Pancreas (tissue), 10 donors: ENCODE results near the gene CDKL1. TPM values are rescaled to one million over a fixed set of nuclear protein-coding genes. Genes with fewer than 3 reads are reported as not detected.
A peak's percentile ranks its signal among the peaks of the same experiment; 100 is the strongest.

Experiments
- ATAC-seq, 4 donors: fragments of 200-7000 bp; cut with Tn5 transposase; one replicate each; pipeline versions ENCODE4 v1.8.0 to v1.9.1; 2020; ENCODE audit warnings: mild to moderate bottlenecking in 4 of 4, moderate library complexity in 4 of 4
- DNase-seq, 6 donors: peaks; one replicate each; pipeline ENCODE4 v3.0.0-alpha.2; 2020
- FAIRE-seq: peaks from 2 replicates; lab custom pipeline; 2012; peaks lifted over from hg19 to GRCh38; lab: Jason Lieb, UNC
- H3K27ac ChIP-seq, 4 donors: fragments of 200-600 bp; sonication (generic); 1 replicate in 3 of 4; 2 replicates in 1 of 4; pipeline versions ENCODE4 v1.5.0 to v1.8.0; 2020
- H3K27me3 ChIP-seq, 4 donors: fragments of 200-600 bp; one replicate each; pipeline ENCODE4 v1.8.0; 2021
- H3K36me3 ChIP-seq, 3 donors: fragments of 200-600 bp; sonication (generic) in 1 of 3; one replicate each; pipeline versions ENCODE4 v1.5.0 to v1.8.0; 2020 to 2021
- H3K4me1 ChIP-seq, 3 donors: fragments of 200-600 bp; one replicate each; pipeline ENCODE4 v1.8.0; 2021
- H3K4me3 ChIP-seq, 4 donors: fragments of 200-600 bp; sonication (generic) in 2 of 4; one replicate each; pipeline versions ENCODE4 v1.5.0 to v1.8.0; 2020 to 2021
- H3K9me3 ChIP-seq, 4 donors: fragments of 200-600 bp; one replicate each; pipeline ENCODE4 v1.8.0; 2021
- WGBS, 2 donors: extraction: QIAGEN DNeasy Blood & Tissue Kit; methylation state at CpG; one replicate each; pipeline ENCODE4 v1.1.7; 2013; 5-methylcytosine and 5-hydroxymethylcytosine counted together
- intact Hi-C, 3 donors: fragments of 100-400 bp; cut with DNase I; formaldehyde crosslinking; loops; one replicate each; pipeline versions ENCODE4 v1.11.1 to v1.14.2; 2022
- polyA plus RNA-seq, 2 donors: library from polyadenylated mRNA; stranded (reverse); fragments of 200-250 nt; gene quantifications; one replicate each; pipeline ENCODE4 v1.2.3, GENCODE V29; 2013
- total RNA-seq, 6 donors: library from RNA; stranded (reverse); fragmentation: NEBNext Ultra II Directional in 4 of 6; extraction: Animal tissue kit (Norgen Biotek cat#: 25700) in 4 of 6; gene quantifications; one replicate each; pipeline versions ENCODE4 v1.2.1 to v1.2.4, GENCODE V29; 2021 to 2023
- TF ChIP-seq, protein P1 (sequence below), 4 donors: fragments of 200-600 bp; sonication (generic) in 3 of 4; IDR thresholded peaks; one replicate each; pipeline versions ENCODE4 v1.5.0 to v1.8.0; 2021; ENCODE audit warnings: antibody characterized with exemption in 4 of 4
- donor health status: healthy with polysubstance abuse.
- donor health status: DM: no; HTN: no; CAD: no; lungs with moderate emphysema.
- donor health status: DM: no; HTN: no; CAD: no.
- donor health status: control.
- donor health status: control.
- donor health status: Bipolar disorder and iron deficiency.
- donor health status: DM: yes; HTN: yes; CAD: no.
- donor health status: DM: no; HTN: no; CAD: no.
- donor health status: DM: no; HTN: no; CAD: no.
- donor health status: DM: yes; HTN: yes; CAD: no.

CDKL1 gene
- total and polyA plus RNA-seq, 8 donors = 0.56 to 5.5 (median 3.7) TPM

GRCh38 chr14:50399251-50400032 lies 2.8 kb upstream of the CDKL1 start:
- FAIRE-seq (no peak), ATAC-seq (no peak), DNase-seq (peak in 2 of 6 donors; percentile 44 to 58)
- WGBS, 2 donors = 60 to 61% methylated on average over 6 of the region's 6 CpGs
- TF ChIP-seq, protein P1, sequence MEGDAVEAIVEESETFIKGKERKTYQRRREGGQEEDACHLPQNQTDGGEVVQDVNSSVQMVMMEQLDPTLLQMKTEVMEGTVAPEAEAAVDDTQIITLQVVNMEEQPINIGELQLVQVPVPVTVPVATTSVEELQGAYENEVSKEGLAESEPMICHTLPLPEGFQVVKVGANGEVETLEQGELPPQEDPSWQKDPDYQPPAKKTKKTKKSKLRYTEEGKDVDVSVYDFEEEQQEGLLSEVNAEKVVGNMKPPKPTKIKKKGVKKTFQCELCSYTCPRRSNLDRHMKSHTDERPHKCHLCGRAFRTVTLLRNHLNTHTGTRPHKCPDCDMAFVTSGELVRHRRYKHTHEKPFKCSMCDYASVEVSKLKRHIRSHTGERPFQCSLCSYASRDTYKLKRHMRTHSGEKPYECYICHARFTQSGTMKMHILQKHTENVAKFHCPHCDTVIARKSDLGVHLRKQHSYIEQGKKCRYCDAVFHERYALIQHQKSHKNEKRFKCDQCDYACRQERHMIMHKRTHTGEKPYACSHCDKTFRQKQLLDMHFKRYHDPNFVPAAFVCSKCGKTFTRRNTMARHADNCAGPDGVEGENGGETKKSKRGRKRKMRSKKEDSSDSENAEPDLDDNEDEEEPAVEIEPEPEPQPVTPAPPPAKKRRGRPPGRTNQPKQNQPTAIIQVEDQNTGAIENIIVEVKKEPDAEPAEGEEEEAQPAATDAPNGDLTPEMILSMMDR (IDR thresholded peaks at IDR 0.05) = no peak
- Histone ChIP-seq H3K27ac (no peak overlapping the region), H3K4me3 (no peak overlapping the region), H3K36me3 (no peaks in the 10 kb centered on the region), H3K4me1 (peaks cover 0 to 17% (median 0%) of the 10 kb centered on the region in 3 donors), H3K27me3 (no peaks in the 10 kb centered on the region), H3K9me3 (no peaks in the 10 kb centered on the region)
- intact Hi-C loops = no loop called here

- intact Hi-C loops = no loop called here
- FAIRE-seq = no peak
- H3K27ac ChIP-seq = no peak overlapping the region
Measured at GRCh38 chr14:50398189-50398580, 1.5 kb upstream of the CDKL1 start.

DNA sequence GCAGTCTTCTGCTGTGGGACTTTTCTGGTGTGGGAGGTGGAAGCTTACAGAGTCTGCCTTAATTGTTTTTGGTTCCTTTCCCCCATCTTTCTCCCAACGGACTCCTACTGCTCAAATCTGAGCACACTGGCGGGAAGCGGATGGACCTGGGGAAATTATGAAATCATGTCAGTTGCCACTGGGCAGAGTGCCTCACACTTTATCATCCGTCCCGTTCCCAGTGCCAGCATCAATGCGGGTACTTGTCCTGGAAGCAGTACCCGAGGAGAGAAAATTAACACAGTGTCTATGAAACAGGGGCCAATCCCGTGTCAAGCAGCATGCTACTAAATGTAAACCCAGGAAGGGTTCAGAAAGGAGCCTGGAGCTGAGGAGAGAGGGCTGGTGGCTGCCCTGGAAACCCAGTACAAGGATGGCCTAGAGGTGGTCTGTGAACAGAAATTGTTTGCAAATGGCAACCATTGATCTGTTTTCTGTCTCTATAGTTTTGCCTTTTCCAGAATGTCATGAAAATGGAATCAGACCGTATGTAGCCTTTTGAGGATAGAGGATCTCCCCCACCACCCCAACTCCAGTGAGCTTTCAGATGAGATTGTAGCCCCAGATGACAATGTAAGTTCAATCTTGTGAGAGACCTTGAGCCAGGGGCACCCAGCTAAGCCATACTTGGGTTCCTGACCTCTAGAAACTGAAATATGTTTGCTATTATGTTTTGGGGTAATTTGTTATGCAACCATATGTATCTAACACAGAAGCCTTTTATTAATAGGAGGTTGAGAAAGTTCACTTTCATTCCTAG lies 908 bp upstream of the CDKL1 start:
- Histone ChIP-seq H3K4me1 (peaks cover 0 to 13% (median 0%) of the 10 kb centered on the region in 3 donors), H3K27ac (peak overlapping the region; percentile 67 to 85 (median 78)), H3K27me3 (no peaks in the 10 kb centered on the region), H3K36me3 (no peaks in the 10 kb centered on the region), H3K4me3 (peak overlapping the region in 3 of 4 donors; percentile 45 to 85 (median 59)), H3K9me3 (no peaks in the 10 kb centered on the region)
- DNase-seq (peak in 4 of 6 donors; percentile 29 to 45 (median 36)), ATAC-seq (peak; percentile 38 to 67 (median 44)), FAIRE-seq (no peak)
- intact Hi-C loops = no loop called here
- TF ChIP-seq, protein P1 (IDR thresholded peaks at IDR 0.05) = no peak
- WGBS, 2 donors = 14 to 17% methylated on average over 9 of the region's 9 CpGs

More at GRCh38 chr14:50398189-50398580, 1.5 kb upstream of the CDKL1 start:
- H3K27me3 ChIP-seq = no peaks in the 10 kb centered on the region
- no peak overlapping the region for H3K4me3 ChIP-seq
- DNase-seq (no peak), ATAC-seq (no peak)
- no peaks in the 10 kb centered on the region for H3K36me3 ChIP-seq
- 62 to 69% methylated on average over 2 of the region's 2 CpGs for WGBS, 2 donors
- TF ChIP-seq, protein P1 (IDR thresholded peaks at IDR 0.05) = no peak
- no peaks in the 10 kb centered on the region for H3K9me3 ChIP-seq
- peaks cover 0 to 13% (median 0%) of the 10 kb centered on the region in 3 donors for H3K4me1 ChIP-seq

DNA sequence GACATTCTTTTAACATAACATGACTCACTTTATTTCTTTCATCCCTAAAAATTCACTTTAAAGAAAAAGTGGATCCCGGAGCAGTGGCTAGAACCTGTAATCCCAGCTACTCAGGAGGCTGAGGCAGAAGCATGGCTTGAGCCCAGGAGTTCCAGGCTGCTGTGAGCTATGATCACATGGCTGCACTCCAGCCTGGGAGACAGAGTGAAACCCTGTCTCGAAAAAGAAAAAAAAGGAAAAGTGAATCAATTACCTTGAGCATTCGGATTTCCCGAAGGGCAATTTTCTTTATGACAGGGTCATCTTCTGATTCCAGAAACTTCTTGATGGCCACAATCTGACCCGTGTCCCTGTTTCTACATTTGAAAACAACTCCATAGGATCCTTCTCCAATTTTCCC lies 1.2 kb downstream of the CDKL1 start:
- Histone ChIP-seq H3K27me3 (no peaks in the 10 kb centered on the region), H3K4me1 (peaks cover 0 to 13% (median 0%) of the 10 kb centered on the region in 3 donors), H3K27ac (peak overlapping the region in 2 of 4 donors; percentile 84 to 85), H3K9me3 (no peaks in the 10 kb centered on the region), H3K4me3 (peak overlapping the region in 2 of 4 donors; percentile 59 to 85), H3K36me3 (no peaks in the 10 kb centered on the region)
- DNase-seq (peak in 3 of 6 donors; percentile 39 to 44 (median 39)), ATAC-seq (peak in 2 of 4 donors; percentile 28 to 31), FAIRE-seq (no peak)
- TF ChIP-seq, protein P1 (IDR thresholded peaks at IDR 0.05) = no peak
- intact Hi-C loops = no loop called here
- 31 to 38% methylated on average over 5 of the region's 5 CpGs for WGBS, 2 donors
